Fibroblast of pulmonary artery (primary cell): ENCODE results near the gene ITIH3.

Experiments used
- DNase-seq: peaks from one replicate; pipeline ENCODE4 v3.0.0-alpha.2; 2010; ENCODE audit warnings: low read depth
- H3K4me3 ChIP-seq: replicated peaks from 2 replicates; pipeline ENCODE4 v1.5.1; 2011; ENCODE audit warnings: low read depth, mild to moderate bottlenecking, control low read depth, low read length, moderate library complexity
- TF ChIP-seq, protein P1 (sequence below): IDR thresholded peaks from 2 replicates; pipeline ENCODE4 v1.5.1; 2011; ENCODE audit warnings: mild to moderate bottlenecking, control low read depth, low read length, inconsistent platforms; ENCODE audit errors: missing control alignments

The ITIH3 gene

DNA sequence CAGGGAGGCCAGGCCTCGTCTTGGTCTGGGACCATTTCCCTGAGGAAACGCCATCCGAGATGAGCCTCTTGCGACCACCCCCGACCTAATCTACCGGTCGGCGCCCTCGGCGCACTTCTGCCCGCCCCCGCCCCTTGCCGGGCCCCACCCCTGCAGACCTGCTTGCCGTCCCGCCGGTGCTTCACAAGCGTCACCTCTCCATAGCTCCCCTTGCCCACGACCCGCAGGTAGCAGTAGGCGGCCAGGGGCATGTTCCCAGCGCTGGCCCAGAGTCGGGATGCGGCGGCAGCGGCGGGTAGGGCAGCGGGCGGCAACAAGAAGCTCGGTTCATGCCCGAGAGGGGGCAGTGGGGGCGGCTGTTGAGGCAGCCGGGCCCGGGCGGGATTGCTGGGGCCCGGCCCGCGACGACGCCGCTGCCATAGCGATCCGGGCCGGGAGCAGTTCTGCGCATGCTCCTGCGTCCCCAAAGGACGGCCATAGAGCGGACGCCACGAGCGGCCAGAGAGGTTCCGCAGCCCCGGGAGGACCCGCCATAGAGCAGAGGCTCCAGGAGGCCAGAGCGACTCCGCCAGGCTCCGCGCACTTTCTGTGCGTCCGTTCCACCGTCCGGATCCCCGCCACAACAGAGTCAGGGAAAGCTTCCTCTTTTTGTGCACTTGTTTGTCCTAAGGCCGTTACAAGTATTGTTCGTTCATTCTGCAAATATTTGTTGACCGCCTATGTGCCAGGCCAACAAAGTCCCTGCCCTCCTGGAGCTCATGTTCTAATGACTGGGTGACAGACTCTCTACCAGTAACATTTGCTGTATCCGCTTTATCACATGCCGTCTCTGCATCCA is 23.9 kb upstream of the ITIH3 start, which contains the start of gene NEK4:
NEK4 (minus strand) TSS at position 445 of the 838 bp plus-strand sequence; CDS start at position 251, 194 bp downstream.
- TF ChIP-seq, protein P1, sequence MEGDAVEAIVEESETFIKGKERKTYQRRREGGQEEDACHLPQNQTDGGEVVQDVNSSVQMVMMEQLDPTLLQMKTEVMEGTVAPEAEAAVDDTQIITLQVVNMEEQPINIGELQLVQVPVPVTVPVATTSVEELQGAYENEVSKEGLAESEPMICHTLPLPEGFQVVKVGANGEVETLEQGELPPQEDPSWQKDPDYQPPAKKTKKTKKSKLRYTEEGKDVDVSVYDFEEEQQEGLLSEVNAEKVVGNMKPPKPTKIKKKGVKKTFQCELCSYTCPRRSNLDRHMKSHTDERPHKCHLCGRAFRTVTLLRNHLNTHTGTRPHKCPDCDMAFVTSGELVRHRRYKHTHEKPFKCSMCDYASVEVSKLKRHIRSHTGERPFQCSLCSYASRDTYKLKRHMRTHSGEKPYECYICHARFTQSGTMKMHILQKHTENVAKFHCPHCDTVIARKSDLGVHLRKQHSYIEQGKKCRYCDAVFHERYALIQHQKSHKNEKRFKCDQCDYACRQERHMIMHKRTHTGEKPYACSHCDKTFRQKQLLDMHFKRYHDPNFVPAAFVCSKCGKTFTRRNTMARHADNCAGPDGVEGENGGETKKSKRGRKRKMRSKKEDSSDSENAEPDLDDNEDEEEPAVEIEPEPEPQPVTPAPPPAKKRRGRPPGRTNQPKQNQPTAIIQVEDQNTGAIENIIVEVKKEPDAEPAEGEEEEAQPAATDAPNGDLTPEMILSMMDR, result no peak
- DNase-seq, result peak; percentile 91
- peak within 1 kb of the TSS; percentile 82 for H3K4me3 ChIP-seq

DNA sequence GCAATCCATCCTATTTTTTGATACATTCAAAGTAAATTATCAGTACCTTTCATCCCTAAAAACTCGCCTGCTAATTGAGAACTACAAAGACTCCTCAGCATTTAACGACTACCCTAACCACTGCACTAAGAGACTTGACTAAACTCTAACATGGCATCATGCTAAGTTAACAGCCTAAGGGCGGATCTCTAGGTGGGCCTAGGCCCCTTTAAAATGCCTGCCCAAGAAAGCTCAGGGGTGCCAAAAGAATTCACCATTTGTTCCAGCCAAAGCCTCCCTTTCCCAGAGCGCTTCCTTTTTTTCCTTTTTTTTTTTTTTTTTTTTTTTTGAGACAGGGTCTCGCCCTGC is 23.3 kb upstream of the ITIH3 start:
- TF ChIP-seq, protein P1, result no peak
- no peak for DNase-seq
- peak overlapping the region; percentile 82 for H3K4me3 ChIP-seq

DNA sequence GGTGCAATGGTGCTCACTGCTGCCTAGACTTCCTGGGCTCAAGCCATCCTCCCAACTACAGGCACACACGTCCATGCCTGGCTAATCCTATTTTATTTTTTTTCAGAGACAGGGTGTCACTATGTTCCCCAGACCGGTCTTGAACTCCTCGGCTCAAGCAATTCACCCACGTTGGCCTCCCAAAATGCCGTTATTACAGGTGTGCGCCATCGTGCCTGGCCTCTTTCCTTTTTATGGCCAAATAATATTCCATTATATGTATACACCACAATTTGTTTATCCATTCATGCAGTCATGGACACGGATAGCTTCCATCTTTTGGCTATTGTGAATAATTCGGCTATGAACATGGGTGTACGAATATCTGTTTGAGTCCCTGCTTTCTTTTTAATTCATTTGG is 22.9 kb upstream of the ITIH3 start:
- DNase-seq, result no peak
- TF ChIP-seq, protein P1, result no peak
- no peak overlapping the region for H3K4me3 ChIP-seq

DNA sequence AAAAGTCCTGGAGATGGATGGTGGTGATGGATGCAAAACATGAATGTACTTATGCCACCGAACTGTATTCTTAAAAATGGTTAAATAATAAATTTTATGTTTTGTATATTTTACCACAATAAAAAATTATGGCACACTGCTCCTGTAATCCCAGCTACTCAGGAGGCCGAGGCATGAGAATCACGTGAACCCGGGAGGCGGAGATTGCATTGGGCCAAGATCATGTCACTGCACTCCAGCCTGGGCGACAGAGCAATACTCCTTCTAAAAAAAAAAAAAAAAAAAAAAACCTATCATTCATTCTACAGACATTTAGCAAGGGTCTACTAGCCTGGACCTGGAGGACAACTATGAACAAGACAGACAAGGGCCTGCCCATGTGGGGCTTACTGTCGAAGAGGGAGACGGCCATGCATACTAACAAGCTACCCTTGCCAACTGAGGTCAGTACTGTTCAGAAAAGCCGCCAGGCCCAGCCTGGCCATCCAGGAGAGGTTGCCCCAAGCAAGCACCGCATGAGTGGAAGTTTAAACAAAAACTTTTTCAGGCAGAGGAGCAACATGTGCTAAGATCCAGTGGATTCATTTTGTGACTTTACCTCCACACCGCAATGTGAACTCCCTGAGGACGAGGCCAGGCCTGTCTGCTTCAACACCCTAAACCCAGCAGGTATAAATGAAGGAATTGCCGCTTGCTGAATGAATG is 21.1 kb upstream of the ITIH3 start:
- no peak for DNase-seq
- H3K4me3 ChIP-seq, result no peak overlapping the region
- TF ChIP-seq, protein P1, result no peak

DNA sequence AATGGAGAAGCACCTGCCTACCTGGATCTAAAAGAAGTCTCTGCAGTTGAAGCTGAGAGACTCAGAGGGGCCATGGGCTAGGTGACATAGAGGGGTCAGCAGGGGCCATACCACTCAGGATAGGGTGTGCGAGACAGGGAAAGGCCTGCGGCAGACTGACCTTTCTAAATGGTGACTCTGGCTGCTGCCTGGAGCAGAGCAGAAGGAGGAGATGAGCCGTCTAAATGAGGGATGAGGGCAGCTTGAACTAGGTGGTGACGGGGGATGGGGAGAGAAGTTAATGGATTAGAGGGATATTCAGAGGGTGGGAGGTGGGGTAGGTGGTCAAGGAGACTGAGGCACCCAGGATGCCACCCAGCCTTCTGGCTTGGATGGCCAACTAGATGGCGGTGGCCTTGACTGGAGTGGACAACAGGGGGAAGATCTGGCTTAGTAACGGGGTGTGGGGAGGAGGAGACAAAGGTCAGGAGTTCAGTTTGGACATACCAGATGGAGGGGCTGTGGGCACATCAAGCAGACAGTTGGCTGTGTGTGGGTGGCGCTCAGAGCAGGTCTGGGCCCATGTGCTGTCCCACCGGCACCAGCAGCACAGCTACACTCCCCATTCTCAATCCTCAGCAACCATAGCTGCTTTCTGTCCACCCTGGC is 20.4 kb upstream of the ITIH3 start:
- DNase-seq, result no peak
- H3K4me3 ChIP-seq, result no peak overlapping the region
- TF ChIP-seq, protein P1, result no peak

DNA sequence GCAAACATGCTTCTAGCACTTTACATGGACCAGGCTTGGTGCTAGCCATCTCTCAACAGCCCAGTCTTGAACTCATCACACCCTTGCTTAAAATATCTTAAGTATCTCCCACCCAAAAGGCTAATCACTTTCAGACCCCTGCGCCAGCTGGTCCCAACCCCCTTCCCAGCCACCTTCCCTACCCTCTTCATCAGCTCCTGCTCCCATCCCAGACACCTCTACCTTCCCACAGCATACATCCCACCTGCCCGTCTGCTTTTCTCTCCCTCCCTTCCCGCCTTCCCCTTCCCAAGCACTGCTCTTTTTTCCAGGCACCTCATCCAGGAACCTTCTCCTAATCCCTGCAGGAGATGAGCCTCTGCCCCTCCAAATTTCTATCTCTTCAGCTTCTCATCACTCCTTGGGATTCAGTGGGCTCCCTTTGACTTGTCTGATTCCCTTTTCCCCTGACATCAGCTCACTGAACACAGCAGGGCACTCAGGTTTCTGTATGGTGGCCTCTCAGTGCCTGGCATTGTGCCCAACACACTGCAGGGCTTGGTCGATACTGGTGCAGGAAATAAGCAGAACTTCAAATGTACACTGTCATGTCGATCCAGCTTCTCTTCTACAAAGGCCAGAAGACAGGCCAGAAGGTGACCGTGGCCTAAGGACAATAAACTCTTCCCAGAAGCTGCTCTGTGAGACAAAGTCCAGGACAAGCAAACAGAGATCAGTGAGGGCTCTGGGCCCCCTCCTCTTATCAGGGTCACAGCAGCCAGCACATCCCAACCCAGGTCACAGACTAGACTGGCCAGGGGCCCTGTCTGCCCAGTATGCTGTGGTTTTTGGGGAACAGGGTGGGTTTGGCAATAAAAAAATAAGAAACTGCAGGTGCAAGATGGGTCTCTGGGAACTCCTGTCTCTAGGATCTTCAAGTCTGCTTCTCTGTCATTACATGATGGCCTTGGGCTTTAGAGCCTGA is 19.4 kb upstream of the ITIH3 start:
- no peak overlapping the region for H3K4me3 ChIP-seq
- TF ChIP-seq, protein P1, result no peak
- no peak for DNase-seq
